ENCODE results near the gene GNPNAT1. TPM values are rescaled to one million over a fixed set of nuclear protein-coding genes. Genes with fewer than 3 reads are reported as not detected.
"Not testable (repeated sequence)": the region's sequence is repeated elsewhere in the genome, so short reads cannot be mapped to it uniquely, and the experiment has no call there.

Gene GNPNAT1
- total RNA-seq, 1 donor from 2014 or later = 16.5 TPM

DNA sequence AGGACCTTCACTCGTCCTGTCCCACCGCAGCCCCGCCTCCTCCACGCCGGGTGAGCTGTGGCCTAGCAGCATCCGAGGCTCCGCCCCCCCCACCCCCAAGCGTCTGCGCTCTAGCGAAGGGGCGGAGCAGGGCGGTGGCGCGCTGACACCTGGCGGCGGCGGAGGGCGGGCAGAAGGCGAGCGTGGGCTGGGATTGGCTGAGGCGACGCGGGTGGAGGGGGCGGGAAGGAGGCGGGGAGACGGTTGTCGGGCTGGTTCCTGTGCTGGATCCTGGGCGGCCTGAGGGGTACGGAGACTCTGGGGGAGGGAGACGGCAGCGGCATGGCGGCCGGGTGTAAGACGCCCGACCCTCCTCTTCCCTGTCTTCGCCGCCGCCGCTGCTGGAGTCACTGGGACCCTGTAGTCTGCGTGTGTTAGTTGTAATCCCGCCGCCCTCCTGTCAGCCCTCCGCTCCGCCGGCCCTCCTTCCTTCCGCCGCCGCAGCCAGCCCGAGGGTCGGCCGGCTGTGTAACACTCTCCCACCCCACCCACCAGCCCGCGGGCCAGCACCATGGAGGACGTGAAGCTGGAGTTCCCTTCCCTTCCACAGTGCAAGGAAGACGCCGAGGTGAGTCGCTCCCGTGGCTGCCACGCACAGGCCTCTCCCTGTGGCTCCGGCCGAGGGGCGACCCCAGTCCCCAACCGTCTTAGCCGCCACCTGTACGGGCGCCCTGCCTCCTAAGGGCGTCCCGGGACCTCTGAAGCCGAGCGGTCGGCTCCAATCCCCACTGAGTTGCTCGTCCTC is 61.3 kb downstream of the GNPNAT1 start, which contains the start of gene STYX:
Gene STYX, plus strand, starts transcription at position 242 of the 784 bp plus-strand sequence. Its CDS starts 309 bp downstream, at position 551.
- peak; percentile 98 for DNase-seq (ENCODE audit: low read depth)

GRCh38 chr14:52729585-52729924 is 61.9 kb downstream of the GNPNAT1 start:
- DNase-seq (ENCODE audit: low read depth) = no peak

DNA sequence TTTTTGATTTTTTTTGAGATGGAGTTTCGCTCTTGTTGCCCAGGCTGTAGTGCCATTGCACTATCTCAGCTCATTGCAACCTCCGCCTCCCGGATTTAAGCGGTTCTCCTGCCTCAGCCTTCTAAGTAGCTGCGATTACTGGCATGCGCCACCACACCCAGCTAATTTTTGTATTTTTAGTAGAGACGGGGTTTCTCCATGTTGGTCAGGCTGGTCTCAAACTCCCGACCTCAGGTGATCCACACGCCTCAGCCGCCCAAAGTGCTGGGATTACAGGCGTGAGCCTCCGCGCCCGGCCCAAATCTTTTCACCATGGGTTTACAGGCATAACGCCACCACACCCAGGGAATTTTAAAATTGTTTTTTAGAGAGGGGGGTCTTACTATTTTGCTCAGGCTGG is 62.4 kb downstream of the GNPNAT1 start:
- not testable (repeated sequence) for DNase-seq (ENCODE audit: low read depth)

GRCh38 chr14:52727509-52727908 is 63.9 kb downstream of the GNPNAT1 start:
- not testable (repeated sequence) for DNase-seq (ENCODE audit: low read depth)

Other genes with a start within 250 kb of the GNPNAT1 start
- 6.7 and 7.6 TPM in 2 replicates for gene TXNDC16, start 239.1 kb downstream of the GNPNAT1 start, total RNA-seq
- 1.2 and 1.6 TPM in 2 replicates for gene GPR137C, start 238.8 kb downstream of the GNPNAT1 start, total RNA-seq
- 32.8 and 47.8 TPM in 2 replicates for gene ERO1A, start 96.0 kb downstream of the GNPNAT1 start, total RNA-seq
- gene PSMC6, start 84.4 kb downstream of the GNPNAT1 start, total RNA-seq = 180 and 265 TPM in 2 replicates
- gene STYX, start 61.4 kb downstream of the GNPNAT1 start, total RNA-seq = 21.1 and 27.7 TPM in 2 replicates
- gene FERMT2, start 159.4 kb upstream of the GNPNAT1 start, total RNA-seq = 109 and 153 TPM in 2 replicates

All from myocyte (in vitro differentiated cells).